HG02840 (cell line): Measurements from ENCODE around the gene ATP7B.

ENCODE experiments used
- ATAC-seq: cut with Tn5 transposase; IDR thresholded peaks from one replicate; pipeline ENCODE4 v1.9.1; 2021; ENCODE audit warnings: mild to moderate bottlenecking, moderate library complexity, moderate number of reproducible peaks; ENCODE audit not compliant: unreplicated experiment, low FRiP score

The ATP7B gene

GRCh38 chr13:51953347-51954195 is 57.7 kb downstream of the ATP7B start:
- no peak for ATAC-seq

GRCh38 chr13:51950722-51951121 is 60.5 kb downstream of the ATP7B start:
- ATAC-seq = no peak

- ATAC-seq = no peak
Observed at GRCh38 chr13:51946163-51946669, 65.0 kb downstream of the ATP7B start.

- no peak for ATAC-seq
Observed at GRCh38 chr13:51945149-51945548, 66.1 kb downstream of the ATP7B start.

GRCh38 chr13:51944428-51944827 is 66.8 kb downstream of the ATP7B start:
- ATAC-seq = no peak

GRCh38 chr13:51943721-51944120 is 67.5 kb downstream of the ATP7B start:
- ATAC-seq = no peak

GRCh38 chr13:51942189-51942588 is 69.1 kb downstream of the ATP7B start:
- no peak for ATAC-seq

GRCh38 chr13:51938454-51938853 is 72.8 kb downstream of the ATP7B start:
- ATAC-seq = no peak

GRCh38 chr13:51937320-51938290 is 73.6 kb downstream of the ATP7B start:
- no peak for ATAC-seq

GRCh38 chr13:51935326-51936171 is 75.7 kb downstream of the ATP7B start:
- ATAC-seq = no peak

- ATAC-seq = no peak
Observed at GRCh38 chr13:51934461-51935087, 76.7 kb downstream of the ATP7B start.

GRCh38 chr13:51933466-51934058 is 77.7 kb downstream of the ATP7B start:
- no peak for ATAC-seq

GRCh38 chr13:51932231-51932630 is 79.0 kb downstream of the ATP7B start:
- no peak for ATAC-seq

GRCh38 chr13:51931606-51932005 is 79.6 kb downstream of the ATP7B start:
- ATAC-seq = no peak

- ATAC-seq = no peak
Observed at GRCh38 chr13:51929699-51930098, 81.6 kb downstream of the ATP7B start.

GRCh38 chr13:51928231-51928630 is 83.0 kb downstream of the ATP7B start:
- ATAC-seq = no peak

GRCh38 chr13:51927129-51927528 is 84.1 kb downstream of the ATP7B start:
- ATAC-seq = no peak

- ATAC-seq = no peak
Observed at GRCh38 chr13:51926528-51926885, 84.7 kb downstream of the ATP7B start.

- ATAC-seq = no peak
Observed at GRCh38 chr13:51925865-51926527, 85.3 kb downstream of the ATP7B start.
